Suprapubic skin (tissue), 4 donors: Measurements from ENCODE around the gene INHBE. TPM values are rescaled to one million over a fixed set of nuclear protein-coding genes. Genes with fewer than 3 reads are reported as not detected.
"Not testable (repeated sequence)": the region's sequence is repeated elsewhere in the genome, so short reads cannot be mapped to it uniquely, and the experiment has no call there.

Source experiments
- DNase-seq, 2 donors: peaks; one replicate each; pipeline ENCODE4 v3.0.0-alpha.2; 2019; ENCODE audit warnings: low spot score in 2 of 2
- H3K27ac ChIP-seq: fragments of 200-600 bp; sonication (generic); one replicate; pipeline ENCODE4 v1.5.1; 2019
- H3K27me3 ChIP-seq: fragments of 200-600 bp; sonication (generic); one replicate; pipeline ENCODE4 v1.5.1; 2019
- H3K36me3 ChIP-seq: fragments of 200-600 bp; sonication (generic); one replicate; pipeline ENCODE4 v1.5.1; 2019
- H3K4me1 ChIP-seq: fragments of 200-600 bp; sonication (generic); one replicate; pipeline ENCODE4 v1.5.1; 2019
- H3K4me3 ChIP-seq: fragments of 200-600 bp; sonication (generic); one replicate; pipeline ENCODE4 v1.5.1; 2019; ENCODE audit warnings: mild to moderate bottlenecking
- H3K9me3 ChIP-seq: fragments of 200-600 bp; sonication (generic); one replicate; pipeline ENCODE4 v1.5.1; 2019
- EP300 ChIP-seq: sonication (generic); formaldehyde crosslinking; IDR thresholded peaks from one replicate; pipeline ENCODE4 v1.6.1; 2017; ENCODE audit warnings: antibody characterized with exemption
- POLR2A ChIP-seq, 2 donors: fragments of 450-650 bp; IDR thresholded peaks; one replicate each; pipeline ENCODE4 v1.6.1; 2017; ENCODE audit warnings: antibody characterized with exemption in 2 of 2, mild to moderate bottlenecking in 2 of 2, moderate library complexity in 2 of 2
- POLR2AphosphoS5 ChIP-seq, 3 donors: sonication (generic); formaldehyde crosslinking; IDR thresholded peaks; one replicate each; pipeline ENCODE4 v1.6.1; 2017; ENCODE audit warnings: antibody characterized with exemption in 3 of 3
- WGBS: methylation state at CpG from one replicate; pipeline ENCODE4 v1.1.5; 2018; 5-methylcytosine and 5-hydroxymethylcytosine counted together
- total RNA-seq, 4 donors: library from RNA; depleted of rRNA; stranded (reverse); fragments of >200 nt; gene quantifications; one replicate each; pipeline ENCODE4 v1.1.0, GENCODE V29; 2016
- TF ChIP-seq, protein P1 (sequence below), 2 donors: fragments of 200-600 bp in 1 of 2; fragments of 450-650 bp in 1 of 2; sonication (generic) in 1 of 2; IDR thresholded peaks; one replicate each; pipeline ENCODE4 v1.5.1; 2016 to 2019; ENCODE audit warnings: antibody characterized with exemption in 2 of 2, mild to moderate bottlenecking in 1 of 2, moderate library complexity in 1 of 2

The INHBE gene
- total RNA-seq, 4 donors from 2014 or later = 0.56 TPM; not detected in 3

DNA sequence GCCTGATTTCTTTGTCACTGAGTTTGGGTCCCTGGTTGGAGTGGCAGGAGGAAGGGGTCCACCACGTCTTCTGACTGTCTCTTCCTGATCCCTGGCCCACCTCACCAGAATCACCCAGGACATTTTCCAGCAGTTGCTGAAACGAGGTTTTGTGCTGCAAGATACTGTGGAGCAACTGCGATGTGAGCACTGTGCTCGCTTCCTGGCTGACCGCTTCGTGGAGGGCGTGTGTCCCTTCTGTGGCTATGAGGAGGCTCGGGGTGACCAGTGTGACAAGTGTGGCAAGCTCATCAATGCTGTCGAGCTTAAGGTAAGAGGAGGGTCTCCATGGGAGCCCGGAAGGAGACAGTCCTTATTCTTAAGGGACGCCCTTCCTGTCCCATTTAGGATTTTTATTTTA lies 45.1 kb downstream of the INHBE start:
- Histone ChIP-seq H3K4me1 (no peaks in the 10 kb centered on the region), H3K4me3 (no peak overlapping the region), H3K27me3 (no peaks in the 10 kb centered on the region), H3K36me3 (peaks cover 90% of the 10 kb centered on the region), H3K27ac (no peak overlapping the region), H3K9me3 (no peaks in the 10 kb centered on the region)
- DNase-seq = no peak
- WGBS = 92% methylated on average over 11 of the region's 11 CpGs
- TF ChIP-seq EP300 (no peak), POLR2A (IDR thresholded peaks at IDR 0.05) (no peak), POLR2AphosphoS5 (IDR thresholded peaks at IDR 0.05) (no peak)
- TF ChIP-seq, protein P1, sequence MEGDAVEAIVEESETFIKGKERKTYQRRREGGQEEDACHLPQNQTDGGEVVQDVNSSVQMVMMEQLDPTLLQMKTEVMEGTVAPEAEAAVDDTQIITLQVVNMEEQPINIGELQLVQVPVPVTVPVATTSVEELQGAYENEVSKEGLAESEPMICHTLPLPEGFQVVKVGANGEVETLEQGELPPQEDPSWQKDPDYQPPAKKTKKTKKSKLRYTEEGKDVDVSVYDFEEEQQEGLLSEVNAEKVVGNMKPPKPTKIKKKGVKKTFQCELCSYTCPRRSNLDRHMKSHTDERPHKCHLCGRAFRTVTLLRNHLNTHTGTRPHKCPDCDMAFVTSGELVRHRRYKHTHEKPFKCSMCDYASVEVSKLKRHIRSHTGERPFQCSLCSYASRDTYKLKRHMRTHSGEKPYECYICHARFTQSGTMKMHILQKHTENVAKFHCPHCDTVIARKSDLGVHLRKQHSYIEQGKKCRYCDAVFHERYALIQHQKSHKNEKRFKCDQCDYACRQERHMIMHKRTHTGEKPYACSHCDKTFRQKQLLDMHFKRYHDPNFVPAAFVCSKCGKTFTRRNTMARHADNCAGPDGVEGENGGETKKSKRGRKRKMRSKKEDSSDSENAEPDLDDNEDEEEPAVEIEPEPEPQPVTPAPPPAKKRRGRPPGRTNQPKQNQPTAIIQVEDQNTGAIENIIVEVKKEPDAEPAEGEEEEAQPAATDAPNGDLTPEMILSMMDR (IDR thresholded peaks at IDR 0.05) = no peak

DNA sequence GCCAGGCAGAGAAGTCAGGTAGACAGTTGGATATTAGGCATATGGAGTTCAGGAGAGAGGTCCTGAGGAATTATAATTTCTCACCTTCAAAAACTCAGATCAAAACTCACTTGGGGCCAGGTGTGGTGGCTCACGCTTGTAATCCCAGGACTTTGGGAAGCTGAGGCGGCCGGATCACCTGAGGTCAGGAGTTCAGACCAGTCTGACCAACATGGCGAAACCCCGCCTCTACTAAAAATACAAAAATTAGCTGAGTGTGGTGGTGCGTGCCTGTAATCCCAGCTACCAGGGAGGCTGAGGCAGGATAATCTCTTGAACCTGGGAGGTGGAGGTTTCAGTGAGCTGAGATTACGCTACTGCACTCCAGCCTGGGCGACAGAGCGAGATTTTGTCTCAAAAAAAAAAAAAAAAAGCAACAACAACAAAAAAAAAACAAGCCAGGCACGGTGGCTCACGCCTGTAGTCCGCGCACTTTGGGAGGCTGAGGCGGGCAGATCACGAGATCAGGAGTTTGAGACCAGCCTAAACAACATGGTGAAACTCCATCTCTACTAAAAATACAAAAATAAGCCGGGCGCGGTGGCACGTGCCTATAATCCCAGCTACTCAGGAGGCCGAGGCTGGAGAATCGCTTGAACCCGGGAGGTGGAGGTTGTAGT lies 47.3 kb downstream of the INHBE start:
- not testable (repeated sequence) for DNase-seq
- peaks cover 88% of the 10 kb centered on the region for H3K36me3 ChIP-seq
- WGBS = 94% methylated on average over 22 of the region's 22 CpGs

DNA sequence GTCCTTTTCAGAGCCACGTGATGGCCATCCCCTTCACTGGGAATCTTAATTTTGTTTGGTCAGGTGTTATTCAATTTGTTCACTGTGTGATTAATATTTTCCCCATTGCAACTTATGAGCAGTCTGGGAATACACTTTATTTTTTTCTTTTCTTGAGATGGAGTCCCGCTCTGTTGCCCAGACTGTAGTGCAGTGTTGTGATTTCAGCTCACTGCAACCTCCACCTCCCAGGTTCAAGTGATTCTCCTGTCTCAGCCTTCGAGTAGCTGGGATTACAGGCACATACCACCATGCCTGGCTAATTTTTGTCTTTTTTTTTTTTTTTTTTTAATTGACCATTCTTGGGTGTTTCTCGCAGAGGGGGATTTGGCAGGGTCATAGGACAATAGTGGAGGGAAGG lies 51.4 kb downstream of the INHBE start:
- not testable (repeated sequence) for H3K9me3 ChIP-seq, H3K4me1 ChIP-seq, H3K4me3 ChIP-seq, H3K27me3 ChIP-seq, DNase-seq, H3K27ac ChIP-seq
- 84% methylated on average over 4 of the region's 4 CpGs for WGBS
- H3K36me3 ChIP-seq = peaks cover 82% of the 10 kb centered on the region

More for the DNA sequence above, 47.3 kb downstream of the INHBE start:
- H3K9me3 ChIP-seq, H3K4me3 ChIP-seq, H3K4me1 ChIP-seq, H3K27me3 ChIP-seq, H3K27ac ChIP-seq: not testable (repeated sequence)

Other genes starting within 250 kb of the INHBE start
- gene NXPH4, start 238.5 kb upstream of the INHBE start, total RNA-seq = 10 to 100 TPM in 3 of 4 donors, 1 to 10 TPM in 1; 7.1 to 26.0 (median 18.3) TPM
- 10 to 100 TPM; 53.5 to 87.2 (median 70.3) TPM for gene SHMT2, start 225.6 kb upstream of the INHBE start, total RNA-seq
- 1 to 10 TPM; 1.7 to 3.0 (median 2.1) TPM for gene STAC3, start 204.1 kb upstream of the INHBE start, total RNA-seq
- 10 to 100 TPM; 43.4 to 97.6 (median 65.1) TPM for gene R3HDM2, start 24.3 kb upstream of the INHBE start, total RNA-seq
- not detected for gene INHBC, start 20.5 kb upstream of the INHBE start, total RNA-seq
- gene GLI1, start 4.5 kb downstream of the INHBE start, total RNA-seq = 1 to 10 TPM in 2 of 4 donors, under 1 TPM in 1, not detected in 1; 0.51 to 2.9 (median 2.0) TPM
- gene ARHGAP9, start 24.6 kb downstream of the INHBE start, total RNA-seq = 1 to 10 TPM; 5.4 to 7.4 (median 5.9) TPM
- gene MARS1, start 32.8 kb downstream of the INHBE start, total RNA-seq = 100 to 1,000 TPM in 1 of 4 donors, 10 to 100 TPM in 3; 55.7 to 203 (median 79.7) TPM
- gene DDIT3, start 65.2 kb downstream of the INHBE start, total RNA-seq = 10 to 100 TPM in 3 of 4 donors, 1 to 10 TPM in 1; 8.1 to 33.6 (median 14.4) TPM
- 10 to 100 TPM; 24.4 to 92.9 (median 36.8) TPM for gene MBD6, start 67.5 kb downstream of the INHBE start, total RNA-seq
- 100 to 1,000 TPM; 152 to 242 (median 185) TPM for gene DCTN2, start 91.9 kb downstream of the INHBE start, total RNA-seq
- gene KIF5A, start 94.7 kb downstream of the INHBE start, total RNA-seq = under 1 TPM in 2 of 4 donors, not detected in 2; 0.08 to 0.23 TPM
- gene PIP4K2C, start 135.9 kb downstream of the INHBE start, total RNA-seq = 10 to 100 TPM; 36.9 to 68.9 (median 51.5) TPM
- 10 to 100 TPM; 10.4 to 19.0 (median 12.1) TPM for gene DTX3, start 149.5 kb downstream of the INHBE start, total RNA-seq
- 10 to 100 TPM in 1 of 4 donors, 1 to 10 TPM in 3; 4.0 to 13.3 (median 7.9) TPM for gene ARHGEF25, start 156.1 kb downstream of the INHBE start, total RNA-seq
- under 1 TPM in 3 of 4 donors, not detected in 1; 0.38 to 0.48 (median 0.42) TPM for gene B4GALNT1, start 177.9 kb downstream of the INHBE start, total RNA-seq
- 100 to 1,000 TPM; 165 to 282 (median 236) TPM for gene OS9, start 238.8 kb downstream of the INHBE start, total RNA-seq